Lung (tissue), 12 donors: ENCODE measurements around the gene GALNT12. TPM values are rescaled to one million over a fixed set of nuclear protein-coding genes. Genes with fewer than 3 reads are reported as not detected.

Source experiments
- ATAC-seq: fragments of 200-7000 bp; cut with Tn5 transposase; one replicate; pipeline ENCODE4 v1.9.1; 2020; ENCODE audit warnings: moderate number of reproducible peaks; ENCODE audit not compliant: insufficient read depth, low FRiP score
- DNase-seq, 3 donors: peaks; one replicate each; pipeline ENCODE4 v3.0.0-alpha.2; 2013 to 2017
- H3K27ac ChIP-seq, 2 donors: one replicate each; pipeline ENCODE4 v1.5.1; 2013; ENCODE audit warnings: mild to moderate bottlenecking in 2 of 2, moderate library complexity in 2 of 2, control low read depth in 1 of 2, inconsistent platforms in 1 of 2, low read depth in 1 of 2, low read length in 1 of 2
- H3K27me3 ChIP-seq, 3 donors: one replicate each; pipeline ENCODE4 v1.5.1; 2013; ENCODE audit warnings: low read length in 2 of 3; ENCODE audit not compliant: control insufficient read depth in 3 of 3, insufficient read depth in 3 of 3
- H3K36me3 ChIP-seq, 4 donors: one replicate each; pipeline ENCODE4 v1.5.1; 2013; ENCODE audit warnings: low read length in 4 of 4, mild to moderate bottlenecking in 1 of 4, moderate library complexity in 1 of 4; ENCODE audit not compliant: control insufficient read depth in 4 of 4, insufficient read depth in 4 of 4
- H3K4me1 ChIP-seq, 5 donors: one replicate each; pipeline ENCODE4 v1.5.1; 2013; ENCODE audit warnings: low read length in 5 of 5, mild to moderate bottlenecking in 2 of 5, moderate library complexity in 1 of 5; ENCODE audit not compliant: control insufficient read depth in 5 of 5, insufficient read depth in 5 of 5
- H3K4me3 ChIP-seq: one replicate; pipeline ENCODE4 v1.5.1; 2013; ENCODE audit warnings: mild to moderate bottlenecking, control low read depth, moderate library complexity
- H3K9ac ChIP-seq, 2 donors: one replicate each; pipeline ENCODE4 v1.5.1; 2013; ENCODE audit warnings: low read length in 2 of 2, control low read depth in 1 of 2; ENCODE audit not compliant: insufficient read depth in 1 of 2
- H3K9me3 ChIP-seq, 4 donors: one replicate each; pipeline ENCODE4 v1.5.1; 2013; ENCODE audit warnings: low read length in 3 of 4, mild to moderate bottlenecking in 1 of 4, moderate library complexity in 1 of 4; ENCODE audit not compliant: control insufficient read depth in 4 of 4, insufficient read depth in 3 of 4
- WGBS, 2 donors: extraction: QIAGEN DNeasy Blood & Tissue Kit; methylation state at CpG; one replicate each; pipeline ENCODE4 v1.1.7; 2013; 5-methylcytosine and 5-hydroxymethylcytosine counted together
- polyA plus RNA-seq, 2 donors: library from polyadenylated mRNA; stranded (reverse); fragments of 200-250 nt; gene quantifications; one replicate each; pipeline ENCODE4 v1.2.1, GENCODE V29; 2013
- total RNA-seq, 2 donors: library from RNA; depleted of rRNA in 1 of 2; stranded (reverse); fragments of >200 nt in 1 of 2; gene quantifications; one replicate each; pipeline ENCODE4 v1.2.1, GENCODE V29; 2014 to 2021
- TF ChIP-seq, protein P1 (sequence below): IDR thresholded peaks from 2 replicates; pipeline ENCODE4 v1.5.1; 2012; ENCODE audit warnings: mild to moderate bottlenecking; ENCODE audit errors: control extremely low read depth, extremely low read depth
- donor health status: control.
- donor health status: control.
- donor health status: Bipolar disorder and iron deficiency.
- donor health status: healthy.
- donor health status: DM: yes; HTN: yes; CAD: no.

The GALNT12 gene
- total and polyA plus RNA-seq, 4 donors: 7.9 to 35.0 (median 20.1) TPM

DNA sequence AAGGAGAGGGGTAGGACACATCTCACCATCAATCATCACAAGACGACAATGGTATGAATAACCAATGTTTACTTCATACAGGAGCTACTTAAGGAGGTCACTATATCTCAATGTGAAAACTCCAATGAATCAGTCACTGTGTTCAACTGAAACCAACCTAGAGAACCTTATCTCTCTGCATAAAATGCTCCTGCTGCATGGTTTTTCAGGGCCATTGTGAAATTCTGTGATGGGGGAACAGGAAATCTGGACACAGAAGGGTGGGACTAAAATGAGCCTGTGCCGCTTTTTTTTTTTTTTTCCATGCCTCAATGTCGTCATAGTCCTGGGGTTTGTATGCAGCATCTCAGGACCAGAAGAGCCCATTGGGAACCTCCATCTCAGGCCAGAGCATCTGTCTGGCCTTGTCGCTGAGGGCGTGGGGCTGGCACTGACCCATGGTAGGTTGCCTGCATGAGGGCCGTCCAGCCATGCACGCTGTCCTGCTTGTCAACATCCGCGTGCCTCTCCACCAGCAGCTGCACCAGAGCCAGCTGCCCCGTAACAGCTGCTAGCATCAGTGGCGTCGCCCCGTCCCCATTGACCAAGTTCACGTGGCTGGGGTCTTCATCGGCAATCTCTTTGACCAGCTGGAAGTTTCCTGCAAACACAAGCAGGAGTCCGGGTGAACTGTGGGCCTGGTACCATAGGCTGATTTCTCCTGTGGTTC lies 23.8 kb upstream of the GALNT12 start:
- Histone ChIP-seq H3K4me3 (no peak overlapping the region), H3K4me1 (no peaks in the 10 kb centered on the region), H3K9me3 (no peaks in the 10 kb centered on the region), H3K27ac (no peak overlapping the region), H3K27me3 (no peaks in the 10 kb centered on the region), H3K9ac (no peak overlapping the region), H3K36me3 (peaks cover 0 to 16% (median 14%) of the 10 kb centered on the region in 4 donors)
- TF ChIP-seq, protein P1, sequence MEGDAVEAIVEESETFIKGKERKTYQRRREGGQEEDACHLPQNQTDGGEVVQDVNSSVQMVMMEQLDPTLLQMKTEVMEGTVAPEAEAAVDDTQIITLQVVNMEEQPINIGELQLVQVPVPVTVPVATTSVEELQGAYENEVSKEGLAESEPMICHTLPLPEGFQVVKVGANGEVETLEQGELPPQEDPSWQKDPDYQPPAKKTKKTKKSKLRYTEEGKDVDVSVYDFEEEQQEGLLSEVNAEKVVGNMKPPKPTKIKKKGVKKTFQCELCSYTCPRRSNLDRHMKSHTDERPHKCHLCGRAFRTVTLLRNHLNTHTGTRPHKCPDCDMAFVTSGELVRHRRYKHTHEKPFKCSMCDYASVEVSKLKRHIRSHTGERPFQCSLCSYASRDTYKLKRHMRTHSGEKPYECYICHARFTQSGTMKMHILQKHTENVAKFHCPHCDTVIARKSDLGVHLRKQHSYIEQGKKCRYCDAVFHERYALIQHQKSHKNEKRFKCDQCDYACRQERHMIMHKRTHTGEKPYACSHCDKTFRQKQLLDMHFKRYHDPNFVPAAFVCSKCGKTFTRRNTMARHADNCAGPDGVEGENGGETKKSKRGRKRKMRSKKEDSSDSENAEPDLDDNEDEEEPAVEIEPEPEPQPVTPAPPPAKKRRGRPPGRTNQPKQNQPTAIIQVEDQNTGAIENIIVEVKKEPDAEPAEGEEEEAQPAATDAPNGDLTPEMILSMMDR: no peak
- ATAC-seq: no peak
- DNase-seq: no peak
- WGBS, 2 donors: 83 to 91% methylated on average over 16 of the region's 16 CpGs

DNA sequence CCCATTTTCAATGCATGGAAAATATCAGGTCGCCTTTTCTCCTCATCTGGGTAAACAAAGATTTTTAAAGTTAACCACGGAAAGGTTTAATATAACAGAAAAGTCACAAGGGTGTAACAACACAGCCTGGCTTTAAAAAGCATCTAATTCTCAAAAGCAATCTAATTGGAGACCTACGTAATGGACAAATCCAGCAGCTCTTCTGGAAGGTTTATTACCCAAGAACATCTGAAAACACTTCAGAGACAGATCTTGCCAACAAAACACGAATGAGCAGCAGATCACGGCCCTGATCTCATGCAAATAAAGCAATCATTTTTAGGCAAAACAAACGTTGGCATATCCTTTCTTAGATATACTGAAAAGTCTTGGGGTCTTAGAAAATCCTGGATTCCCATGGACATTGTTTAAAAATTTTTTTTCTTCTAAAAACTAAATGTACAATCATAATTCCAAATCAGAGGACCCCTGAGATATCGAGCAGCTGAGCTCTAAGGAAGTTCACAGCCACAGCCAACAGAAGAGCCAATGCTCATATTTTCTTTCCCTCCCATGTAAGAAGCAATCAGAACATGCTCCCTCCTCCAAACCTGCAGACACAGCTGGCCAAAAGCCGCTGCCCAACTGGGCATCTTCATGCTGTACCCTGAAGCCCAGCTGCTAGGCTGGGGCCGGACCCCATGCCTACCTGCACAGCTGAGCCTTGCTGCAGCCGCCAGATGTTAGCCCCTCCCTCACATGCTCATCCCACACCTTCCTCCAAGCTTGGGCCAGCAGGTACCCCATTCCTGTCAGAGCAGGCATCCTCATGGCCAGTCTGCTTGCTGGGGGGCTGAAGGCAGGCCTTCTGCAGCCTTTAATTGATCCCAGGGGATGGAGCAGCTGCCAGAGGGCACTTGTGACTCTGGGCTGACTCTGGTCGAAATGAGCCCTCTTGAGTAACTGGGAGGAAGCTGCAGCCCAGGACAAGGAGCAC lies 22.4 kb upstream of the GALNT12 start:
- Histone ChIP-seq H3K4me3 (no peak overlapping the region), H3K27me3 (no peaks in the 10 kb centered on the region), H3K27ac (no peak overlapping the region), H3K4me1 (no peaks in the 10 kb centered on the region), H3K9ac (no peak overlapping the region), H3K9me3 (no peaks in the 10 kb centered on the region), H3K36me3 (peaks cover 0 to 17% (median 16%) of the 10 kb centered on the region in 4 donors)
- TF ChIP-seq, protein P1: no peak
- no peak for ATAC-seq
- DNase-seq: no peak
- 82 to 87% methylated on average over 11 of the region's 11 CpGs for WGBS, 2 donors

DNA sequence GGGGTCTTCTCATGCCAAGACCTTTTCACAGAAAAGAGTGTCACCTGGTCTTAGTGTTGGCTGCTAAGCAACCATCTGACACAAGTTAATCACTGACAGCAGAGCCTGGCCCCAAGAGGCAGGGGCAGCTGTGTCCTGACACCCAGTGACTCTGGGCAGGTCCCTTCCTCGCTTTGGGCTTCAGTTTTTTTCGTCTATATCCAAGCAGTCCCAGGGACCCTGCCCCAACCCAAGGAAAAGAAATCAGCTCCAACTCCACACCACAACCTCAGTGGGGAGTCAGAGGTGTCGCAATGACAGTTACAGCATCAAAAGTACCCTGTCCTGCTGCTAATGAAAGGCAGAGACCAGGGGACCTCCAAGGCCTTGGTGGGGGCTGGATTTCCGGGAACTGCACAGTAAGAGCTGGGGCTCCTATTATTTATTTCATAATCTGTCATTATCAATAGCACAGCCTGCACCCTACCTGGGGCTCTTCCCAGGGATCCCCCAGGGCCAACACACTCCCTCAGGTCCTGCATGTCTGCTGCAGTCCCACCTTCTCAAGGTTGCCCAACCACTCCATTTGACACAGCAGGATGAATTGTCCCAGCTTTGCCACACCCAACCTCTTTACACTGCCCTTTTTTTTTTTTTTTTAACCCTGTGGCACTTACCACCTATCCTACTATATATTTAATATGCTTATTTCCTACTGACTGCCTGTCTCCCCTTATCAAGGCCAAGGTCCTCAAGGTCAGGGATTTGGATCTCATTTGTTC lies 20.5 kb upstream of the GALNT12 start:
- no peak overlapping the region for H3K4me3 ChIP-seq
- H3K9me3 ChIP-seq: no peaks in the 10 kb centered on the region
- peaks cover 0 to 7% (median 4%) of the 10 kb centered on the region in 5 donors for H3K4me1 ChIP-seq
- TF ChIP-seq, protein P1: no peak
- peaks cover 0 to 17% (median 10%) of the 10 kb centered on the region in 4 donors for H3K36me3 ChIP-seq
- no peak overlapping the region for H3K9ac ChIP-seq
- no peaks in the 10 kb centered on the region for H3K27me3 ChIP-seq
- DNase-seq (no peak), ATAC-seq (no peak)
- WGBS, 2 donors: 85 to 93% methylated on average over 4 of the region's 4 CpGs
- no peak overlapping the region for H3K27ac ChIP-seq
